Stimulated activated naive B cell treated with anti-CD40 and anti-IgM and Interleukin-4, amounts not matched to agents 10 μg/mL and 1 μg/mL and 100 μg/mL, for 72 hours (primary cell): ENCODE data around the gene CHN1.

ENCODE experiments used
- ATAC-seq, 2 donors: fragments of 150-1000 bp; cut with Tn5 transposase; replicated peaks; 2 replicates each; pipeline ENCODE4 v1.10.0; 2021; ENCODE audit warnings: moderate library complexity in 1 of 2
- DNase-seq: peaks from one replicate; pipeline ENCODE4 v3.0.0; 2021
- H3K27ac Mint-ChIP-seq: one replicate; pipeline ENCODE4 v1.8.0; 2022; ENCODE audit warnings: mild to moderate bottlenecking, mixed read lengths
- H3K27me3 Mint-ChIP-seq, 2 donors: one replicate each; pipeline ENCODE4 v1.8.0; 2022; ENCODE audit warnings: mixed read lengths in 2 of 2
- H3K36me3 Mint-ChIP-seq, 2 donors: one replicate each; pipeline ENCODE4 v1.8.0; 2022; ENCODE audit warnings: mixed read lengths in 2 of 2, mild to moderate bottlenecking in 1 of 2
- H3K4me1 Mint-ChIP-seq, 2 donors: one replicate each; pipeline ENCODE4 v1.8.0; 2022; ENCODE audit warnings: mixed read lengths in 2 of 2, mild to moderate bottlenecking in 1 of 2
- H3K4me3 Mint-ChIP-seq, 2 donors: one replicate each; pipeline ENCODE4 v1.8.0; 2022; ENCODE audit warnings: mild to moderate bottlenecking in 2 of 2, mixed read lengths in 2 of 2, moderate library complexity in 1 of 2
- H3K9me3 Mint-ChIP-seq, 2 donors: one replicate each; pipeline ENCODE4 v1.8.0; 2022; ENCODE audit warnings: mixed read lengths in 2 of 2, mild to moderate bottlenecking in 1 of 2

Gene CHN1

DNA sequence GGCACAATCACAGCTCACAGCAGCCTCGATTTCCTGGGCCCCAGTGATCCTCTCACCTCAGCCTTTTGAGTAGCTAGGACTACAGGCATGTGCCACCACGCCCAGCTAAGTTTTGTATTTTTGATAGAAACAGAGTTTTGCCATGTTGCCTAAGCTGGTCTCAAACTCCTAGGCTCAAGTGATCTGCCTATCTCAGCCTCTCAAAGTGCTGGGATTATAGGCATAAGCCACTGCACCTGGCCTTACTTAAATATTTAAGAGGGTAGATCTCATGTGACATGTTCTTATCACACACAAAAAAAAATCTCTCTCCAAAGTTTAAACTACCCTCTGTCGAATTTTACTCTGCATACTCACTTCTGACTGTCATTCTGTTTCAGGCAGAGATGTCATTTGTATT lies 165.5 kb downstream of the CHN1 start:
- H3K27ac Mint-ChIP-seq, result no peak overlapping the region
- ATAC-seq (no peak), DNase-seq (no peak)
- H3K27me3 Mint-ChIP-seq, result peaks cover 16 to 17% of the 10 kb centered on the region in 2 donors
- no peak overlapping the region for H3K4me3 Mint-ChIP-seq
- H3K4me1 Mint-ChIP-seq, result peaks cover 0 to 2% of the 10 kb centered on the region in 2 donors
- no peaks in the 10 kb centered on the region for H3K36me3 Mint-ChIP-seq
- no peaks in the 10 kb centered on the region for H3K9me3 Mint-ChIP-seq

DNA sequence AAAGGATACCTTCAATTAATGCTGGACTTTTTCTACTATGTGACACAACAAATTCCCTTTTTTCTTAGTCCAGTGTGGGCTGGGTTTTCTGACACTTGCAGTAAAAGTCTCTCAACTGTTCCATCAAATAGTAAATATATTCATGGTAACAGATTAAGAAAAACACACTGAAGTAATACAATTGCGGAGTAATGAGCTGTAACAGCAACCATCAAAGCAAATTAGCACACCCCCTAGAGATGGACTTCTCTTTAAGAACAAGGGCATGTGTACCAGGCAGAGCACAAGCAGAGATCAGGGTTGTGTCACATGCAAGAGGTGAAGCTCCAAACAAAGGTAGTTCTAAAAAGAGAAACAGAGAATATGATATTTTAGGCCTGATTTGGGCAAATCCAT lies 168.2 kb downstream of the CHN1 start:
- DNase-seq, result no peak
- H3K9me3 Mint-ChIP-seq, result peaks cover 0 to 5% of the 10 kb centered on the region in 2 donors
- H3K27ac Mint-ChIP-seq, result no peak overlapping the region
- no peaks in the 10 kb centered on the region for H3K36me3 Mint-ChIP-seq
- no peak for ATAC-seq
- H3K27me3 Mint-ChIP-seq, result peaks cover 16 to 27% of the 10 kb centered on the region in 2 donors
- H3K4me1 Mint-ChIP-seq, result peaks cover 0 to 2% of the 10 kb centered on the region in 2 donors
- no peak overlapping the region for H3K4me3 Mint-ChIP-seq

DNA sequence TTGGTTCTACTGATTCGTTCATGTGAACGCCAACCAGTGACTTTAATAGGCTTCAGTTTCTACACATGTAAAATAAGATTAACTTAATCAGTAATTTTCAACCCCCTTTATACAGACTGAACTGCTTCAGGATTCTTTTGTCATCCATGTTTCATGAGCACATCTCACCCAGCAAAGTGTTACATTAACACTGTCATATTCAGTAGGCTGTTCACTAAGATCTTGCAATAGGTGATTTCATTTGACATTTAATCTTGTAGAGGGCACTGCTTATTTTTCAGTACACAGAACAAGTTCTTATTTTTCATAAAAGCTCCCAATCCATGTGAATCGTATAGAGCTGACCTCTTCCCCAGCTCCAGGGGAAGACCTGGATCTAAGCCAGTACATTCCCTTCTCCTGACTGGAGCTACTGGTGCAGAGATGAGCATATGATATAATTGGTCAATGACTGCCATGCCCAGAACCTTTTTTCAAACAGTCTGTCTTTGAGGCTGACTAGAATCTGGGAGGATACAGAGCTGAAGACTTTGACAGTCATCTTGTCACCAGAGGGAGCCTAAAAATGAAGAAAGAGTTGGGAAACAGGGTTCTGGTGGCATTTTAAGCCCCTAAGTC lies 168.7 kb downstream of the CHN1 start:
- DNase-seq (no peak), ATAC-seq (no peak)
- H3K4me3 Mint-ChIP-seq, result no peak overlapping the region
- no peak overlapping the region for H3K27ac Mint-ChIP-seq
- no peaks in the 10 kb centered on the region for H3K36me3 Mint-ChIP-seq
- H3K4me1 Mint-ChIP-seq, result peaks cover 0 to 2% of the 10 kb centered on the region in 2 donors
- H3K9me3 Mint-ChIP-seq, result peaks cover 0 to 5% of the 10 kb centered on the region in 2 donors
- peaks cover 16 to 27% of the 10 kb centered on the region in 2 donors for H3K27me3 Mint-ChIP-seq

DNA sequence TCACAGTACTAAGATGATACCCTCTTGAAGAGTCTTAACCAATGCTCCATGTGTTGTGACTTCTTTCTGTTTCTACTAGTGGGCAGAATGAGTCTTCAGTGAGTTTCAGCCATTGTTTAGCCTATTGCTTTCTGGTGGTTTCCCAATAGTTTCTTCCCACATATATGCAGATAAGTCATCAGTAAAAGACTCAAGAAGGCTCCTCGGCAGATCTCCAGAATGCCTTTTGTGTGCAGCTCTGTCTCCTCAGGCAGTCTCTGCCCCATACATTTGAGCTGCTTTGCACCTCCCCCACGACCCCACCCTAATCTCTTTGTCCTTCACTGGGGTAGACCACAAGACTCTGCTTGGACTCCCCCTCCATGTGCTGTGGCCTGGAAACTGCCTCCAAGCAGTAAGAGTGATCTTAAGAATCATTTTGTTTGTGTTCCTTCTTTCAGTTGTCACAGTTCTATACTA lies 169.4 kb downstream of the CHN1 start:
- no peak overlapping the region for H3K4me3 Mint-ChIP-seq
- H3K9me3 Mint-ChIP-seq, result peaks cover 0 to 5% of the 10 kb centered on the region in 2 donors
- ATAC-seq (peak; percentile 73 to 88), DNase-seq (no peak)
- peaks cover 0 to 2% of the 10 kb centered on the region in 2 donors for H3K4me1 Mint-ChIP-seq
- H3K27ac Mint-ChIP-seq, result no peak overlapping the region
- no peaks in the 10 kb centered on the region for H3K36me3 Mint-ChIP-seq
- H3K27me3 Mint-ChIP-seq, result peaks cover 12 to 27% of the 10 kb centered on the region in 2 donors

DNA sequence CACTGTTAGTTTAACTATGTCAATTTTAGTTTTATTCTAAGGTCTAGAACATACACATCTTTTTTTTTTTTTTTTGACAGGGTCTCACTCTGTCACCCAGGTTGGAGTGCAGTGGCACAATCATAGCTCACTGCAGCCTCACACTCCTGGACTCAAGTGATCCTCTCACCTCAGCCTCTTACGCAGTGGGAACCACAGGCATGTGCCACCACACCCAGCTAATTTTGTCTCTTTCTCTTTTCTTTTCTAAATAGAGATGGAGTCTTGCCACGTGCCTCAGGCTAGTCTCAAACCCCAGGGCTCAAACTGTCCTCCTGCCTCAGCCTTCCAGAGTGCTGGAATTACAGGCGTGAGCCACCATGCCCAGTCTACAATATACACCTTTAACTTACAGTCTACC lies 171.4 kb downstream of the CHN1 start:
- Mint-ChIP-seq H3K36me3 (no peaks in the 10 kb centered on the region), H3K9me3 (peaks cover 0 to 5% of the 10 kb centered on the region in 2 donors), H3K4me1 (peaks cover 0 to 2% of the 10 kb centered on the region in 2 donors), H3K27me3 (peaks cover 16 to 27% of the 10 kb centered on the region in 2 donors), H3K27ac (no peak overlapping the region), H3K4me3 (no peak overlapping the region)
- ATAC-seq, result no peak
- no peak for DNase-seq

DNA sequence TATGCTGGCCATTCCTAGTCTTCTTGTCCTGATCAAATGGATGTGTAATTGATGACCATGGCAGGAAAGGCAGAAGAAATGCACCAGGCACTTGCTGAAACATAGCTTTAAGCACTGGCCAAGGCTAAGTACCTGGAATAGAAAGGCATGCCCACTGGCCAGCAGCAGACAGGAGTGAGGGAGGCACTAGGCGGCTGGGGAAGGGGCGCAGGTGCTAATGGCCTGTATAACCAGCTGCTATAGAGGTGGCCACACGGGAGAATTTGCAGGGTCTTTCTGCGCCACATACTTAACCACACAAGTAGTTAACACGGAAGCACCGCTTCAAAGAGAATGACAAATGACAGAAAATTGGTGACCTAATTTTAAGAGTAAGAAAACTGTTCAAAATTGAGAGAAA lies 174.6 kb downstream of the CHN1 start:
- H3K27me3 Mint-ChIP-seq, result peaks cover 8 to 15% of the 10 kb centered on the region in 2 donors
- H3K4me3 Mint-ChIP-seq, result no peak overlapping the region
- H3K9me3 Mint-ChIP-seq, result peaks cover 0 to 5% of the 10 kb centered on the region in 2 donors
- no peak overlapping the region for H3K27ac Mint-ChIP-seq
- H3K4me1 Mint-ChIP-seq, result no peaks in the 10 kb centered on the region
- DNase-seq (no peak), ATAC-seq (no peak)
- no peaks in the 10 kb centered on the region for H3K36me3 Mint-ChIP-seq

DNA sequence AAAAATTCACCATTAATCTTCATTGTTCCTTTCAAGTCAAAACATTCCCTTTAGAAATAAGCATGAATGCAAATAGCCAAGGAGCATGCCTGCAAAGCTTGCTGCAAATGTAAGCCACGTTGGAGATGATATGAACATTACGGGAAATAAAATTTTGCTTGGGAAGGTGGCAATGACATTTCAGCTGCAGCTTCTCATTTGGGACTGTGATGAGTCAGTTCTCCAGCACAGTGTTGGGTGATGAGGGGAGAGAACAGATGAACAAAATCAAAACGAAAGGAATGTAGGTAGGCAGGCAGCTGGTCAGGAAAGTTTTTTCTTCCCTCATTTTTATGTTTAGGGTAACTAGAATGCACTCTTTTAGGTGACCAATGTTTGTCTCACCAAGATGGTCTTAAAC lies 175.6 kb downstream of the CHN1 start:
- H3K4me3 Mint-ChIP-seq, result no peak overlapping the region
- no peaks in the 10 kb centered on the region for H3K4me1 Mint-ChIP-seq
- no peaks in the 10 kb centered on the region for H3K36me3 Mint-ChIP-seq
- no peak for DNase-seq
- no peak overlapping the region for H3K27ac Mint-ChIP-seq
- no peak for ATAC-seq
- H3K9me3 Mint-ChIP-seq, result peaks cover 0 to 5% of the 10 kb centered on the region in 2 donors
- peaks cover 8 to 10% of the 10 kb centered on the region in 2 donors for H3K27me3 Mint-ChIP-seq

DNA sequence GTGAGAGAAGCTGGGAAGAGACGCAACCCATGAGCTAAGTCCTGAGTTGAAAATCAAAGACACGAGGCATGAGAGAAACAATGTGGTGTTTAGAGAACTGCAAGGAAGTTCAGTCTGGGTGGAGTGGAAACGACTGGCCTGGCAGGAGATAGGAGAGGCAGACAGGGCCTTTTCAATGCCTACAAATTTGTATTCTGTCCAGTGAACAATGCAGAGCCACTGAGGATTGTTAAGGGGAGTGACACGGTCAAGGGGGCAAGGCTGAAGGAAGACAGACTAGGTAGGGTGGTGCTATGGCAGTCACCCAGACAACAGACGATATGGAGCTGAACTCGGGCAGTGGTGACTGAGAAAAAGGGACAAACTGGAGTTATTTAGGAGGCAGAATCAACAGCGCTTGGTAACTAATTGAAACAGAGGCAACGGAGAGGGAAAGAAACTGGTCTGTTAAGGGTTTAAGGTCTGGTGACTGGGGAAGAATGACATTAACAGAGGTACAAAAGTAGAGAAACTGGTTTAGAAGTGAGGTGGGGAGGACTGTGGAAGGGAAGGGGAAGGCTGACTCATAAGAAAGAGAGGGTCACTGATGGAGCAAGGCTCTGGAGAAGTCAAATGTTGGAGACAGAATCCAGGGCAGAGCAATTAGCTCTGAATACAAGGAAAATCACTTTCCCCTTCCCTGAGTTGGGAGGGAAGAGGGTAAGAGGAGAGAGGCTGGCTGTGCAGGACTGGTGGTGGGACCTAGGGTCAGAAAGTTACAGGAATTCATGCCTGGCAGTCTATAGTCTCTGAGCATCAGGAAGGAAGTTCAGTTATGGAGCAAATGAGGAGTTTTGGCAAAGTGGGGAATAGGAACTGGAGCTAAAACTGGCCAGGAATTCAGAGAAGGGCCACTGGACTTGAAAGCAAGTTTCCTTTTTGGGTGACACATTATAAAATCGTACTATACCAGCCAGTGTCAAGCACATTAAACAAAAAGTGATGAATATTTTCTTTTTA lies 177.5 kb downstream of the CHN1 start:
- DNase-seq, result no peak
- H3K36me3 Mint-ChIP-seq, result no peaks in the 10 kb centered on the region
- no peaks in the 10 kb centered on the region for H3K9me3 Mint-ChIP-seq
- no peaks in the 10 kb centered on the region for H3K4me1 Mint-ChIP-seq
- no peak for ATAC-seq
- no peak overlapping the region for H3K27ac Mint-ChIP-seq
- peaks cover 0 to 8% of the 10 kb centered on the region in 2 donors for H3K27me3 Mint-ChIP-seq
- H3K4me3 Mint-ChIP-seq, result no peak overlapping the region

DNA sequence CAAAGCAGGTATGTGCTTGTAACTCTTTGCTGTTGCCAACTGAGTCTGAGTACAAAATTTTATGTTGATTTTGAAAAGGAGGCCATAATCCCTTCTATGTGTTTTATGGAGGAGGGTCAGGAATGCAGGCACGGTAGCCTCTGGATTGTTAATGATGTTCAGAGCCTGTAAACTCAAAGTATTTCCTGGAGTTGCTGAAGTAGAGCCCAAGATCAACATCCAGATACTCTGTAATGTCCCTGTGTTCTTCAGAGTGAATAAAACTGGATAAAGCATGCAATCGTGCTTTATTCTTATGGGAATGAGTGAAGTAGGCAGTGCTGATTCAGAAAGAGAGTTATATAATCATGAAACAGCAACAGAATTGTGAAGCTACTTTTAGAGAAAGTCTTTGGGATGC lies 179.1 kb downstream of the CHN1 start:
- ATAC-seq (no peak), DNase-seq (no peak)
- Mint-ChIP-seq H3K4me1 (no peaks in the 10 kb centered on the region), H3K27me3 (peaks cover 5 to 11% of the 10 kb centered on the region in 2 donors), H3K9me3 (no peaks in the 10 kb centered on the region), H3K4me3 (no peak overlapping the region), H3K36me3 (no peaks in the 10 kb centered on the region), H3K27ac (no peak overlapping the region)

DNA sequence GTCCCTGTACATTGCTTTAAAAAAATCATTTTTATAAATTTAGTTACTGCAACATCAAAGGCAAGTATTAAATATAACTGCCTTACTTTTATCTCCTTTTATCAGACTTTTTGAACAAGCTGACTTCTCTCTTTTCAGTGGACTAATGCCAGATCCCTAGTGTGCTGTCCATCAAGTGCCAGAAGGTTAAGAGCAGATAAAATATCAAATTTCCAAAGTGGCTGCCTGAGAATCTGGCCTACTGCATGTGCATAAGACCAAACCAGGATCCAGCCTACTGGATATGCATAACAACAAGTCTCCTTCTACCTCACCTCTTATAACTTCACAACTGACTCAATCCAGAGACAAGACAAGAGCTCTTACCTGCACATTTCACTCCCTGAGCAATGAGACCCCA lies 181.1 kb downstream of the CHN1 start:
- ATAC-seq, result no peak
- no peak for DNase-seq
- Mint-ChIP-seq H3K4me1 (no peaks in the 10 kb centered on the region), H3K9me3 (no peaks in the 10 kb centered on the region), H3K4me3 (no peak overlapping the region), H3K36me3 (no peaks in the 10 kb centered on the region), H3K27me3 (peaks cover 6 to 7% of the 10 kb centered on the region in 2 donors), H3K27ac (no peak overlapping the region)

DNA sequence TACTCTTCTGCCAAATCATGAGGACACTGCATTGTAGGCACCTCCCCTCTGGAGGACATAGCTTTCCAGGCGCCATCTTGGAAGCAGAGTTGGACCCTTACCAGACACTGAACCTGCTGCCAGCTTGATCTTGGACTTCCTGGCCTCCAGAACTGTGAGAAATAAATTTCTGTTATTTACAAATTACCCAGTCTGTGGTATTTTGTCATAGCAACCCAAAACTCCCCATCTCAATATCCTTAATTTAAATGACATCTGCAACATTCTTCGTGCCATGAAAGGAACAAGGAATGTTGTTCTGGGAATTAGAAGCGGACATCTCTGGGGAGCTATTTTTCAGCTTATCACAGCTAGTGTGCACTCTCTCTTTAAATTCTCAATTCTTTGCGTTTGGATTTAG lies 183.6 kb downstream of the CHN1 start:
- ATAC-seq, result no peak
- Mint-ChIP-seq H3K27me3 (peaks cover 3 to 6% of the 10 kb centered on the region in 2 donors), H3K36me3 (no peaks in the 10 kb centered on the region), H3K9me3 (no peaks in the 10 kb centered on the region), H3K4me3 (no peak overlapping the region), H3K27ac (no peak overlapping the region), H3K4me1 (no peaks in the 10 kb centered on the region)
- no peak for DNase-seq

DNA sequence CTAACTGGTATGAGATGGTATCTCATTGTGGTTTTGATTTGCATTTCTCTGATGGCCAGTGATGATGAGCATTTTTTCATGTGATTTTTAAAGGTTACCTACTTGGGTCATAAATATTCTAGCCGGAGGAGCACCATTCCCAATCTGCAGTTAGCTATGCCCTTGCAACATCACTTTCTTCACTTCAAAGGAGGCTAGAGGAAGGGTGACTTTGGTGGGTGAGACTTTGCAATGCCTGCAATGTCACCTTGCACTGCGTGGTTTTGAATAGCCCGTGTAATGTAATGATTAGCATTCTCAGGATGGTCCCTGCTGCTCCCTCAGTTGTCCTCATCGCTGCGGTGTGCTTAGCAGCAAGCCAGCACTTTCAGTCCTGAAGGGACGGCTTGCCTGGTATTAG lies 184.8 kb downstream of the CHN1 start:
- DNase-seq (no peak), ATAC-seq (no peak)
- H3K9me3 Mint-ChIP-seq, result no peaks in the 10 kb centered on the region
- H3K4me1 Mint-ChIP-seq, result no peaks in the 10 kb centered on the region
- H3K27me3 Mint-ChIP-seq, result peaks cover 3 to 12% of the 10 kb centered on the region in 2 donors
- no peaks in the 10 kb centered on the region for H3K36me3 Mint-ChIP-seq
- no peak overlapping the region for H3K27ac Mint-ChIP-seq
- no peak overlapping the region for H3K4me3 Mint-ChIP-seq

DNA sequence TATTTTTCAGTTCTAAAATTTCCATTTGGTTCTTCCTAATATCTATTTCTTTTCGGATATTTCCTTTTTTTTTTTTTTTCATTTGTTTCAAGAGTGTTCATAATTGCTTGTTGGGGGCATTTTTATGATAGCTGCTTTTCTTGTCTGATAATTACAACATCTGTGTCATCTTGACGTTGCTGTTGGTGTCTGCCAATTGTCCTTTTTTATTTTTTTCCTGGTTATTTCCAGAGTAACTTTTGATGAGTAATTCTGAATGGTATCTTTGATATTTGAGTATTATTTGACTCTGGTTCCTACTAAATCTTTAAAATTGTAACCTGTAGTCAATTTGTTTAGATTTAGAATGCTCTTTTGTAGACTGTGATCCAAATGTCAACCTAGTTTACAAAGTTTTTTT lies 189.7 kb downstream of the CHN1 start:
- no peak for ATAC-seq
- Mint-ChIP-seq H3K27me3 (peaks cover 0 to 5% of the 10 kb centered on the region in 2 donors), H3K9me3 (no peaks in the 10 kb centered on the region), H3K4me3 (no peak overlapping the region), H3K27ac (no peak overlapping the region), H3K4me1 (no peaks in the 10 kb centered on the region), H3K36me3 (no peaks in the 10 kb centered on the region)
- no peak for DNase-seq

DNA sequence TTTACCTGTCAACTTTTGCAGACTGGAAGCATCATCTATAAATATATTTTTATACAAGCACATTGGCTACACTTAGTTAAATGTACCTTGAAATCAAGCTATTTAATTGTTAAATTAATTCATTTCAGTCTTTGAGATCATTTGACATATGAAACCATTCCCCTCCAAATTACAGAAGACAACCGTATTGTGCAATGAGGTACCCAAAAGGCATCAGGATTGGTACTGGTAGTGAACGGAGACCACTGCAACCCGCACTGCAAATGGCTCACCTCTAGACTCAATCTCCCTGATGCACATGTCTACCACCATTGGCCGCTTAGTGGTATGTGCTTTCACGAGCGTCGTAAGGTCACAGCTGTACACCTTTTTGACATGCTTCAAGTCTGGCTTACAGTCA lies 193.1 kb downstream of the CHN1 start:
- no peaks in the 10 kb centered on the region for H3K4me1 Mint-ChIP-seq
- H3K36me3 Mint-ChIP-seq, result no peaks in the 10 kb centered on the region
- H3K9me3 Mint-ChIP-seq, result no peaks in the 10 kb centered on the region
- no peak overlapping the region for H3K27ac Mint-ChIP-seq
- DNase-seq (no peak), ATAC-seq (no peak)
- H3K27me3 Mint-ChIP-seq, result peaks cover 0 to 5% of the 10 kb centered on the region in 2 donors
- H3K4me3 Mint-ChIP-seq, result no peak overlapping the region

DNA sequence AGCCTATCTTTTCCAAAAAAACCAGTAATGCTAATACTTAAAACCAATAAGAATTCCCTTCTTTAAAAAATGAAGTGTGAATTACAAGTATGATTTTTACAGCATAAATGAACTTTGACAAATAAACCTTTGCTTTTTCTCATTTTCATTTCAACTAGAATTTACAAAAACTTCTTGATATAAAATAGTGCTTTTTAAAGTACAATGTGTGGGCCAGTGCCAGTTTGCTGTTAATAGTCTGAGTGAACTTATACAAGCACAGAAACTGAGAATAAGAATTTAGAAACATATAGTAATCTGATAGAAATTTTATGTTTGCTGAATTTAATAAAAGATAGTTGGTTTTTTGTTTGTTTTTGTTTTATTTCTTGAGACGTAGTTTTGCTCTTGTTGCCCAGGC lies 197.2 kb downstream of the CHN1 start:
- Mint-ChIP-seq H3K36me3 (no peaks in the 10 kb centered on the region), H3K9me3 (no peaks in the 10 kb centered on the region), H3K27me3 (peaks cover 0 to 3% of the 10 kb centered on the region in 2 donors), H3K27ac (no peak overlapping the region), H3K4me3 (no peak overlapping the region), H3K4me1 (no peaks in the 10 kb centered on the region)
- no peak for DNase-seq
- no peak for ATAC-seq
